GM12873 (cell line): Measurements from ENCODE around the gene SPSB4.

Experiments
- TF ChIP-seq, protein P1 (sequence below): IDR thresholded peaks from 2 replicates; pipeline ENCODE4 v1.5.1; 2012; ENCODE audit warnings: low read depth, mild to moderate bottlenecking, moderate library complexity, low read length, control low read depth; ENCODE audit not compliant: insufficient read depth; ENCODE audit errors: missing control alignments

SPSB4 gene

DNA sequence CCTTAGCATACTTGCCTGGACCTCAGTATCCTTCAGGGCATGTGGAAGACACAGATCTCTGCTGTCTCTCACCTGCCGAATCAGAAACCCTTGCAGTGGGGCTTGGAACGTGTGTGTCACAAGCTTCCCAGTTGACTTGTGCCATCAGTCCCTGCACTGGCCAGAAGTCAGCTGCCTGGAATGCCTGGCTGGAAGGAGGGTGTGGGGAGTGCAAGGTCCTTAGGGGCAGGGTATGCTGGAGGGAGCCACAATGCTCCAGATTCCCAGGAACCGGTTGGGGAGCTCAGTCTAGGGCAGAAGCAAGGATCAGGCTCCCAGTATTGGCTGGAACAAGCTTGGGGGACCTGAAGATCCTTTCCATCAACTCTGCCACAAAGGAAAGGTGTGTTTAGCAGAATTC is 27.1 kb downstream of the SPSB4 start:
- TF ChIP-seq, protein P1, sequence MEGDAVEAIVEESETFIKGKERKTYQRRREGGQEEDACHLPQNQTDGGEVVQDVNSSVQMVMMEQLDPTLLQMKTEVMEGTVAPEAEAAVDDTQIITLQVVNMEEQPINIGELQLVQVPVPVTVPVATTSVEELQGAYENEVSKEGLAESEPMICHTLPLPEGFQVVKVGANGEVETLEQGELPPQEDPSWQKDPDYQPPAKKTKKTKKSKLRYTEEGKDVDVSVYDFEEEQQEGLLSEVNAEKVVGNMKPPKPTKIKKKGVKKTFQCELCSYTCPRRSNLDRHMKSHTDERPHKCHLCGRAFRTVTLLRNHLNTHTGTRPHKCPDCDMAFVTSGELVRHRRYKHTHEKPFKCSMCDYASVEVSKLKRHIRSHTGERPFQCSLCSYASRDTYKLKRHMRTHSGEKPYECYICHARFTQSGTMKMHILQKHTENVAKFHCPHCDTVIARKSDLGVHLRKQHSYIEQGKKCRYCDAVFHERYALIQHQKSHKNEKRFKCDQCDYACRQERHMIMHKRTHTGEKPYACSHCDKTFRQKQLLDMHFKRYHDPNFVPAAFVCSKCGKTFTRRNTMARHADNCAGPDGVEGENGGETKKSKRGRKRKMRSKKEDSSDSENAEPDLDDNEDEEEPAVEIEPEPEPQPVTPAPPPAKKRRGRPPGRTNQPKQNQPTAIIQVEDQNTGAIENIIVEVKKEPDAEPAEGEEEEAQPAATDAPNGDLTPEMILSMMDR, result no peak

DNA sequence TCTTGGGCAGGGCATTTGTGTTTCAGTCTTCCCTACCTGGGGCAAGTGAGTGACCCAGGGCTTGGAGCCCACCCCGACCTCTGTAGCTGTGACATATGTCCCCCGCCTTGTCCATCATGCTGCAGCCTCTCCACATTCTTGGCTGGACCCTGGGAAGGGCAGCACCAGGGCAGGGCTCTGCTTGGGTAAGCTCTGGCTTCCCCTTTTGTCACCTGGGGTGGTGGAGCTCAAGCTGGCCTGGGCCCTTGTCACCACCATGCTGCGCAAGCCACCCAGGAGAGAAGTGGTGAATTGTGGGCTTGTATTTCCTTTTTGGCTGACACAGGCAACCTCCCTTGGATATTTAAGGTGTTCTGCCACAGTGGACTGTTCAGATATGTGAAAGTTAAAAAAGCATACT is 29.3 kb downstream of the SPSB4 start:
- TF ChIP-seq, protein P1, result no peak

DNA sequence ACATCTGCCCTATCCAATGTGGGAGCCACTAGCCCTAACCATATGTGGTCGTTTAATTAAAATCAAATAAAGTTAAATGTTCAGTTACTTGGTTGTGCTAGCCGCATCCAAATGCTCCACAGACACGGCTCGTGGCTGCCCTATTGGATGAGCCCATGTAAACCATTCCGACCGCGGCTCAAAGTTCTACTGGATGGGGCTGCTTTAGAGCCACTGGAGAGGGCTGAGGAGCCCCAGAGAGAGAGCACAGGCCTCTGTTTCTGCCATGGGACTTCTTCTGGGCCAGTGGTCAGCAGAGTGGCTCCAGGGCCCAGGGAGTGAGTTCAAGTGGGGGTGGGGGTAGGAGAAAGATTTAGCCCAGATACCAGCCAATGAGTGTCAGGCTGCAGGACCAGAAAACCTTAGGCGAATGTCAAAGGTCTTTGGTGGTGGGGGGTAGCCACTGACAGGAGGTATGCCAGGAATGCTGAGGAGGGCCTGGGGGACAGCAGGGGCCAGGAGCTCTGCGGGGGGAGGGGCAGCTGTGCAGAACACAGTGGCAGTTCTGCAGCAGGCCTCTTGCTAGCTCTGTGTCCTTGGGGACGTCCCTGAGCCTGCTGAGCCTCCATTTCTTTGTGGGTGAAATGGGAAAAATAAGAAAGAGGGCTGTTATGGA is 30.1 kb downstream of the SPSB4 start:
- TF ChIP-seq, protein P1, result no peak

DNA sequence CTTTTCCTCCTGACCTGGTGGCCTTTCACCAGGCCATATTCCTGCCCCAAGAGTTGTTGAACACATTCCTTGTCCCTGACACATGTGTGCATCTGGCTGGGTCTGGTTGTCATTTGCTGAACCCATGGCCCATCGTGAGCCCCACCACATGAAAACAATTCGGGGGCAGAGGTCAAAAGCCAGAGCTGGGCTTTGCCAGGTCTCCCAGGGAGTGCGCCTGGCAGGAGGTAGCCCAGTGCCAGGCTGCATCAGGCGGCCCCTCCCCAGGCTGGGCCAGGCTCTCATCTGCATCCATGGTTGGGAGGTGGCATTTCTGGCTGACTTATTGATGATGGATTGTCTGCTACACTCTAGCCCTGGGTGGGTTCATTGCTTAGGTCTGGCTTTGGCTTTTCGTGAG is 30.9 kb downstream of the SPSB4 start:
- TF ChIP-seq, protein P1, result no peak

DNA sequence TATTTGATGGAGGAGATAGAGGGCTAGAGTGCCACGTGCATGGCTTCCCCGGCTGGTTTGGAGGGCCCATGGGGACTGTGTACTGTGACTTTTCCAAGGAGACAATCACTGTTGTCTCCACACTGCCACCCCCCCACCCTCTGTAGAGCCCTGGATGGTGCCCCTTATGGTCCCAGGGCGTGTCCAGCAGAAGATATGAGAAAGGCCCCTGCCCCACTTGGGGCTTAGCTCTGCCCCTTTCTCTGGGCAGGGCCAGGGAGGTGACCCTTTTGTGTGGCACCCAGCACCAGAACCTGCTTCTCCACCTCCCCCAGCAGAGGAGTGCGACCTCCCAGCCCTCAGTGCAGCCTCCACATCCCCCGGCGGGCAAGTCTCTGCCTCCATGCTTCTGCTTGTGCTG is 32.1 kb downstream of the SPSB4 start:
- TF ChIP-seq, protein P1, result no peak

DNA sequence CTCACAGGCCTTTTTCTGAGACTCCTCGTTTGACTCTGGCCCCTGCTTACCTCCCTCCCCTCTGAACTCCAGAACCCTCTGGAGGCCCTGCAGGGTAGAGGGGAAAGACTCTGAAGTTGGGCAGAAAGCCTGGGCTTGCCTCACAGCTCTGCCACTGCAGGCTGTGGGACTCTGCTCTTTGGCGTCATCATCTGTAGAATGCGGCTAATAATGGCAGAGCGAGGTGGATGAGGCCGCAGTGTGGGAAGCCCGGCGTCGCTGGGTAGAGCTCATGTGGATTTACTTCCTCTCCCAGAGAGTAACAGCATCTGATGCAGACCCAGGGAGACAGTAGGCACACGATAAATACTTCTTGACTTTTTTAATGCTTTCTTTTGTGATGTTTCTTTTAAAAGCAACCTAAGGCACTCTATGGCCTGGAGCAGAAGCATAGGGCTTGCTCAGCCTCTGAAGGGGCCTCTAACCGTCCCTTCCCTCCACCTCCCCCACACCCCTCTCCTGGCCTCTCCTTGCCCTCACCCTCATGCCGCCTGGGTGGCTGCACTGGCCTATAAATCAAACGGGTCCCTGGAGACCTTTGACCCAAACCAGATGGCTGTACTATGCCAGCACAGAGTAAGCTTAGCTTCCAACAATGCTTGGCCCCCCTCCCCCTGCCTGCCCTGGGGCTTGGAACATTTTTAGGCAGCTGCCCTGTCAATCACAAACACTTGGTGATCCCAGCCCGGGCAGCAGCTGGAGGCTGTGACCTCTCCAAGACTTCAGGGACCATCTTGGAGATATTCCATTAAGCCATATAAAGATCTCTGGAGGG is 32.9 kb downstream of the SPSB4 start:
- TF ChIP-seq, protein P1, result no peak

DNA sequence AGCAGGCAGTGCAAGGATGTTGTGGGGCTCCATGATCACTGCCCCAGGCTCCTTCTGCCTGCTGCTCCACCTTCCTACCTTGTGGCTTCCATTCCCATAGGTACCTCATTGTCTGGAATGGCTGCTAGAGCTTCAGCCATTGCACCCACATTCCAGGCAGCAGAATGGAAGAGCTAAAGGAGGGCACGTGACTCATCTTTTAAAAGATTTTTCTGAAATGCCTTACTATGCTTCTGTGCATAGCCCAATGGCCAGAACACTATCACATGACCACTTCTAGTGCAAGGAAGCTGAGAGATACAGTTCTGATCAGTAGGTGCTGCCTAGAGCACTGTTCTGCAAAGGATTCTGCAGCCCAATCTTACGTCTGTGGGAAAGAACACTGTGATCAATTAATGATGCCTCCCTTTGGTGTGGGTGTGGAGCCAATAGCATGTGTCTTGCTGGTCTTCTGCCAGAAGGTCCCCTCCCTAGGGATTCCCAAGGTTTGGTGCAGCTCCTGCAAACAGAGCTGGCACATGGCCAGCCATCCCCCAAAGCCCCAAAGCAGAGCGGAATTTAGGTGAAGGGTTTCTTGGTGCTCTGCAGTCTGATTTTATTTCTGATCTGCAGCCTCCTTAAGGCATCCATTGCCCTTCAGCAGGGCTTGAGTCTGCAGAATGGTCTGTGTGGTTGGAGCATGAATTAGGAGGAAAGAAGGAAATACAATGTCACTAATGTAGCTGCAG is 34.4 kb downstream of the SPSB4 start:
- TF ChIP-seq, protein P1, result no peak
